NCI-H1930 (cell line): ENCODE measurements around the gene TEK.

Experiments
- DNase-seq, 2 experiments: peaks; one replicate each; lab custom pipeline; 2025; lab: John Stamatoyannopoulos, UW

TEK gene

GRCh38 chr9:27179245-27179865 lies 70.3 kb downstream of the TEK start:
- no peak for DNase-seq

GRCh38 chr9:27181381-27181780 lies 72.4 kb downstream of the TEK start:
- no peak for DNase-seq

GRCh38 chr9:27182421-27182820 lies 73.4 kb downstream of the TEK start:
- no peak for DNase-seq

- DNase-seq = no peak
Observed at GRCh38 chr9:27183131-27183530, 74.1 kb downstream of the TEK start.

GRCh38 chr9:27183701-27184100 lies 74.7 kb downstream of the TEK start:
- no peak for DNase-seq

GRCh38 chr9:27184556-27185351 lies 75.7 kb downstream of the TEK start:
- DNase-seq = no peak

GRCh38 chr9:27188426-27188825 lies 79.4 kb downstream of the TEK start:
- no peak for DNase-seq

- no peak for DNase-seq
Observed at GRCh38 chr9:27189426-27189825, 80.4 kb downstream of the TEK start.

- DNase-seq = no peak
Observed at GRCh38 chr9:27192291-27192960, 83.4 kb downstream of the TEK start.

- DNase-seq = no peak
Observed at GRCh38 chr9:27193886-27194285, 84.9 kb downstream of the TEK start.

GRCh38 chr9:27194401-27195091 lies 85.5 kb downstream of the TEK start:
- DNase-seq = no peak

GRCh38 chr9:27195191-27195590 lies 86.2 kb downstream of the TEK start:
- no peak for DNase-seq

GRCh38 chr9:27196383-27196782 lies 87.4 kb downstream of the TEK start:
- no peak for DNase-seq

GRCh38 chr9:27198190-27198589 lies 89.2 kb downstream of the TEK start:
- DNase-seq = no peak

- no peak for DNase-seq
Observed at GRCh38 chr9:27202056-27202455, 93.0 kb downstream of the TEK start.

GRCh38 chr9:27203783-27204182 lies 94.8 kb downstream of the TEK start:
- no peak for DNase-seq

GRCh38 chr9:27204578-27204977 lies 95.6 kb downstream of the TEK start:
- DNase-seq = no peak

- DNase-seq = no peak
Observed at GRCh38 chr9:27205198-27205597, 96.2 kb downstream of the TEK start.

- no peak for DNase-seq
Observed at GRCh38 chr9:27206041-27206440, 97.0 kb downstream of the TEK start.

GRCh38 chr9:27209034-27209433 lies 100.0 kb downstream of the TEK start:
- DNase-seq = no peak

GRCh38 chr9:27210588-27210987 lies 101.6 kb downstream of the TEK start:
- DNase-seq = no peak

- no peak for DNase-seq
Observed at GRCh38 chr9:27212191-27212590, 103.2 kb downstream of the TEK start.

- no peak for DNase-seq
Observed at GRCh38 chr9:27212621-27213020, 103.6 kb downstream of the TEK start.
